IMR-90 (cell line): ENCODE measurements around the gene ZCCHC7. TPM values are rescaled to one million over a fixed set of nuclear protein-coding genes. Genes with fewer than 3 reads are reported as not detected.

Experiments
- ATAC-seq: fragments of 200-7000 bp; cut with Tn5 transposase; 2 replicates; pipeline ENCODE4 v1.9.1; 2020; ENCODE audit warnings: low read depth, mild to moderate bottlenecking, moderate library complexity
- BruUV-seq: library from RNA; stranded (reverse); fragments of 400-500 nt; replicated peaks from 2 replicates; lab custom pipeline; 2021; lab: Mats Ljungman, UMichigan
- CTCF ChIA-PET: fragments of 300-600 bp; formaldehyde crosslinking; extraction: SDS; loops from one replicate; lab custom pipeline; 2021; ENCODE audit warnings: antibody characterized with exemption; lab: Yijun Ruan, JAX
- POLR2A ChIA-PET: fragments of 300-600 bp; sonication (Branson Sonifier 250); formaldehyde crosslinking; loops from one replicate; lab custom pipeline; 2022; ENCODE audit warnings: antibody characterized with exemption; ENCODE audit not compliant: unreplicated experiment; lab: Charles Lee
- DNase-seq: peaks from one replicate; pipeline ENCODE4 v3.0.0; 2013
- H2AFZ ChIP-seq: replicated peaks from 2 replicates; pipeline ENCODE3; 2013; ENCODE audit warnings: low read length, mild to moderate bottlenecking; ENCODE audit not compliant: poor library complexity
- H2AK5ac ChIP-seq: 2 replicates; pipeline ENCODE4 v1.6.1; 2013; ENCODE audit warnings: low read depth, low read length, inconsistent platforms
- H2AK9ac ChIP-seq: replicated peaks from 2 replicates; pipeline ENCODE3; 2013; ENCODE audit warnings: mild to moderate bottlenecking, low read depth, low read length, moderate library complexity; ENCODE audit not compliant: poor library complexity
- H2BK120ac ChIP-seq: 2 replicates; pipeline ENCODE4 v1.6.1; 2013; ENCODE audit warnings: low read depth, low read length, inconsistent platforms
- H2BK15ac ChIP-seq: 3 replicates; pipeline ENCODE4 v1.6.1; 2013; ENCODE audit warnings: low read depth, low read length, inconsistent platforms
- H2BK20ac ChIP-seq: 2 replicates; pipeline ENCODE4 v1.6.1; 2013; ENCODE audit warnings: low read depth, mild to moderate bottlenecking, inconsistent platforms, low read length, moderate library complexity
- H2BK5ac ChIP-seq: 2 replicates; pipeline ENCODE4 v1.6.1; 2013; ENCODE audit warnings: mild to moderate bottlenecking, low read depth, low read length, inconsistent platforms; ENCODE audit not compliant: poor library complexity, severe bottlenecking
- H3K14ac ChIP-seq: replicated peaks from 2 replicates; pipeline ENCODE4 v1.6.1; 2013; ENCODE audit warnings: low read depth, low read length, inconsistent platforms
- H3K18ac ChIP-seq: 2 replicates; pipeline ENCODE4 v1.6.1; 2013; ENCODE audit warnings: low read depth, low read length, control low read depth
- H3K23ac ChIP-seq: 2 replicates; pipeline ENCODE4 v1.6.1; 2013; ENCODE audit warnings: low read depth, low read length, inconsistent platforms
- H3K27ac ChIP-seq: 2 replicates; pipeline ENCODE4 v1.5.1; 2013; ENCODE audit warnings: mild to moderate bottlenecking, control low read depth, low read length; ENCODE audit not compliant: insufficient read depth
- H3K27me3 ChIP-seq: 2 replicates; pipeline ENCODE4 v1.6.1; 2013; ENCODE audit warnings: low read length; ENCODE audit not compliant: control insufficient read depth, insufficient read depth
- H3K36me3 ChIP-seq: 2 replicates; pipeline ENCODE4 v1.6.1; 2013; ENCODE audit warnings: low read length, mixed read lengths; ENCODE audit not compliant: control insufficient read depth, insufficient read depth
- H3K4ac ChIP-seq: 2 replicates; pipeline ENCODE4 v1.6.1; 2013; ENCODE audit warnings: low read depth, low read length, inconsistent platforms
- H3K4me1 ChIP-seq: 2 replicates; pipeline ENCODE4 v1.6.1; 2013; ENCODE audit warnings: low read length, mixed read lengths; ENCODE audit not compliant: control insufficient read depth, insufficient read depth
- H3K4me2 ChIP-seq: 2 replicates; pipeline ENCODE4 v1.6.1; 2013; ENCODE audit warnings: low read depth, mild to moderate bottlenecking, control low read depth, low read length, moderate library complexity
- H3K4me3 ChIP-seq: 2 replicates; pipeline ENCODE4 v1.5.1; 2013; ENCODE audit warnings: low read depth, mild to moderate bottlenecking, control low read depth, low read length, moderate library complexity; ENCODE audit not compliant: insufficient read depth
- H3K56ac ChIP-seq: 2 replicates; pipeline ENCODE4 v1.6.1; 2013; ENCODE audit warnings: low read length, inconsistent platforms; ENCODE audit not compliant: insufficient read depth; ENCODE audit errors: extremely low read depth
- H3K79me1 ChIP-seq, 2 experiments: 2 replicates each; pipeline ENCODE4 v1.6.1; 2013; ENCODE audit warnings: low read length in 2 of 2, inconsistent platforms in 1 of 2, low read depth in 1 of 2
- H3K9ac ChIP-seq: 2 replicates; pipeline ENCODE4 v1.6.1; 2013; ENCODE audit warnings: low read depth, low read length, control low read depth
- H3K9me1 ChIP-seq: 2 replicates; pipeline ENCODE4 v1.6.1; 2013; ENCODE audit warnings: low read length, inconsistent platforms; ENCODE audit not compliant: insufficient read depth
- H3K9me3 ChIP-seq: 2 replicates; pipeline ENCODE4 v1.6.1; 2013; ENCODE audit warnings: low read length; ENCODE audit not compliant: control insufficient read depth, insufficient read depth
- H4K20me1 ChIP-seq: 2 replicates; pipeline ENCODE4 v1.6.1; 2013; ENCODE audit warnings: low read length, inconsistent platforms; ENCODE audit not compliant: insufficient read depth
- H4K5ac ChIP-seq: 2 replicates; pipeline ENCODE4 v1.6.1; 2013; ENCODE audit warnings: mild to moderate bottlenecking, low read depth, low read length, control low read depth
- H4K8ac ChIP-seq, 2 experiments: 2 replicates each; pipeline ENCODE4 v1.6.1; 2013; ENCODE audit warnings: low read depth in 2 of 2, low read length in 2 of 2, control low read depth in 1 of 2, inconsistent platforms in 1 of 2
- H4K91ac ChIP-seq: 2 replicates; pipeline ENCODE4 v1.6.1; 2013; ENCODE audit warnings: low read depth, low read length, inconsistent platforms; ENCODE audit not compliant: insufficient read depth
- BHLHE40 ChIP-seq: fragments of 150-350 bp; IDR thresholded peaks from 2 replicates; pipeline ENCODE4 v1.6.1; 2016; ENCODE audit warnings: mild to moderate bottlenecking, low read depth, low read length
- CHD1 ChIP-seq: IDR thresholded peaks from 2 replicates; pipeline ENCODE4 v1.6.1; 2012; ENCODE audit warnings: low read depth, low read length, improper control_type of control experiment
- CTCF ChIP-seq: conservative IDR thresholded peaks from 2 replicates; pipeline ENCODE4 v1.5.1; 2012; ENCODE audit warnings: mild to moderate bottlenecking, low read depth, low read length, improper control_type of control experiment
- ELK1 ChIP-seq: fragments of 150-350 bp; IDR thresholded peaks from 2 replicates; pipeline ENCODE4 v1.6.1; 2016; ENCODE audit warnings: low read depth, mild to moderate bottlenecking, low read length, moderate library complexity, borderline replicate concordance
- FOS ChIP-seq: fragments of 150-350 bp; IDR thresholded peaks from 2 replicates; pipeline ENCODE4 v1.6.1; 2016; ENCODE audit warnings: low read depth, low read length
- MAZ ChIP-seq: IDR thresholded peaks from 2 replicates; pipeline ENCODE4 v1.6.1; 2012; ENCODE audit warnings: low read depth, mild to moderate bottlenecking, low read length, improper control_type of control experiment, moderate library complexity, borderline replicate concordance
- NFE2L2 ChIP-seq: fragments of 150-350 bp; IDR thresholded peaks from 2 replicates; pipeline ENCODE4 v1.6.1; 2016; ENCODE audit warnings: low read depth, mild to moderate bottlenecking, low read length
- SMC3 ChIP-seq: fragments of 150-350 bp; IDR thresholded peaks from 2 replicates; pipeline ENCODE4 v1.6.1; 2016; ENCODE audit warnings: low read depth, mild to moderate bottlenecking, antibody characterized with exemption, low read length, moderate library complexity
- WGBS, 2 experiments: methylation state at CpG; one replicate each; pipeline versions ENCODE4 v1.1.5 to v1.1.7; 2013; ENCODE audit warnings: missing lambda C conversion rate in 2 of 2; ENCODE audit not compliant: insufficient read length in 1 of 2; ENCODE audit errors: extremely low coverage in 2 of 2; 5-methylcytosine and 5-hydroxymethylcytosine counted together
- dilution Hi-C: fragments of 300-500 bp; cut with HindIII; formaldehyde crosslinking; loops from one replicate; pipeline ENCODE4 v1.14.3; 2018; ENCODE audit warnings: low sequenced_read_pairs; ENCODE audit not compliant: unreplicated experiment
- in situ Hi-C: fragments of 300-500 bp; cut with MboI; formaldehyde crosslinking; loops from 3 replicates; pipeline ENCODE4 v1.14.3; 2019; ENCODE audit warnings: low sequenced_read_pairs, inconsistent platforms, mixed read lengths
- intact Hi-C: fragments of 100-400 bp; cut with micrococcal nuclease; formaldehyde crosslinking; loops from 2 replicates; pipeline ENCODE4 v1.10.0; 2022
- polyA plus RNA-seq, 3 experiments: library from polyadenylated mRNA; depleted of rRNA; stranded (reverse); fragments of >200 nt; gene quantifications; 2 replicates each; pipeline ENCODE4 v1.2.3, GENCODE V29; 2012; ENCODE audit warnings: low replicate concordance in 1 of 3
- total RNA-seq: library from RNA; depleted of rRNA; stranded (reverse); fragments of >200 nt; gene quantifications from 2 replicates; pipeline ENCODE4 v1.2.3, GENCODE V29; 2012

ZCCHC7 gene
- total and polyA plus RNA-seq, 2 of the 4 experiments (the other 2 are of a cell fraction) = 13.6 to 28.7 TPM

GRCh38 chr9:37369671-37370070 lies 249.3 kb downstream of the ZCCHC7 start:
- no peak overlapping the region for H2BK120ac ChIP-seq
- no peak overlapping the region for H2BK15ac ChIP-seq
- no peak overlapping the region for H4K5ac ChIP-seq
- peaks cover 2% of the 10 kb centered on the region for H3K27me3 ChIP-seq
- TF ChIP-seq BHLHE40 (no peak), MAZ (no peak), NFE2L2 (no peak), CTCF (no peak), ELK1 (no peak), FOS (no peak), SMC3 (no peak), CHD1 (no peak)
- POLR2A ChIA-PET = no interaction called here
- no peaks in the 10 kb centered on the region for H3K79me1 ChIP-seq
- dilution Hi-C loops = no loop called here
- H3K4me1 ChIP-seq = 0 out of 2 replicates have a peak, but pooled peaks cover 2% of the 10 kb centered on the region
- ATAC-seq (no peak), DNase-seq (no peak)
- H3K36me3 ChIP-seq = no peaks in the 10 kb centered on the region
- H3K4ac ChIP-seq = no peak overlapping the region
- intact Hi-C loops = no loop called here
- no peak overlapping the region for H2AK9ac ChIP-seq
- H3K27ac ChIP-seq = no peak overlapping the region
- H4K20me1 ChIP-seq = no peaks in the 10 kb centered on the region; the same call in 1 of the 2 replicates
- no peak overlapping the region for H3K56ac ChIP-seq
- no peaks in the 10 kb centered on the region for H3K9me3 ChIP-seq
- no peak overlapping the region for H2BK20ac ChIP-seq
- H3K4me3 ChIP-seq = no peak overlapping the region
- H3K4me2 ChIP-seq = no peak overlapping the region
- H2AK5ac ChIP-seq = no peak overlapping the region
- no peak overlapping the region for H3K14ac ChIP-seq
- no peak overlapping the region for H2AFZ ChIP-seq
- no TSS peak for BruUV-seq
- 100% methylated on average over 1 of the region's 5 CpGs; no CpG with 5 or more reads in 1 of the 2 experiments for WGBS, 2 experiments
- peaks cover 2% of the 10 kb centered on the region; the same call in 1 of the 2 replicates for H3K9me1 ChIP-seq
- no peak overlapping the region for H3K9ac ChIP-seq
- in situ Hi-C loops = loop anchor here (10.0 kb wide), 1 partner anchor 55 kb away; no protein-coding TSS in a partner anchor
- no peak overlapping the region for H4K8ac ChIP-seq
- no peak overlapping the region for H2BK5ac ChIP-seq
- CTCF ChIA-PET = no interaction called here
- H3K23ac ChIP-seq = no peak overlapping the region
- H4K91ac ChIP-seq = no peak overlapping the region
- no peak overlapping the region for H3K18ac ChIP-seq
